Prostate gland (tissue), 2 donors: ENCODE measurements around the gene SH2D2A. TPM values are rescaled to one million over a fixed set of nuclear protein-coding genes. Genes with fewer than 3 reads are reported as not detected.

Source experiments
- DNase-seq: peaks from one replicate; pipeline ENCODE4 v3.0.0-alpha.2; 2019; ENCODE audit warnings: low spot score
- H3K27ac ChIP-seq, 2 donors: fragments of 200-600 bp; sonication (generic); 2 replicates each; pipeline ENCODE4 v1.5.1; 2017 to 2019
- H3K27me3 ChIP-seq: fragments of 200-600 bp; sonication (generic); replicated peaks from 2 replicates; pipeline ENCODE4 v1.5.1; 2019; ENCODE audit not compliant: insufficient read depth
- H3K36me3 ChIP-seq, 2 donors: fragments of 200-600 bp; sonication (generic); 1 replicate in 1 of 2; 2 replicates in 1 of 2; pipeline versions ENCODE4 v1.5.1 to v1.8.1; 2017 to 2019
- H3K4me1 ChIP-seq: fragments of 200-600 bp; sonication (generic); replicated peaks from 2 replicates; pipeline ENCODE4 v1.5.1; 2019
- H3K4me3 ChIP-seq, 2 donors: fragments of 200-600 bp; sonication (generic); 2 replicates each; pipeline ENCODE4 v1.5.1; 2017 to 2019
- H3K9me3 ChIP-seq: fragments of 200-600 bp; sonication (generic); 2 replicates; pipeline ENCODE4 v1.5.1; 2017
- POLR2A ChIP-seq: fragments of 450-650 bp; IDR thresholded peaks from one replicate; pipeline ENCODE4 v1.6.1; 2016; ENCODE audit warnings: antibody characterized with exemption, mild to moderate bottlenecking
- POLR2AphosphoS5 ChIP-seq: sonication (generic); formaldehyde crosslinking; IDR thresholded peaks from one replicate; pipeline ENCODE4 v1.6.1; 2017; ENCODE audit warnings: antibody characterized with exemption
- WGBS: methylation state at CpG from one replicate; pipeline ENCODE4 v1.1.5; 2018; 5-methylcytosine and 5-hydroxymethylcytosine counted together
- intact Hi-C: fragments of 100-400 bp; cut with DNase I; formaldehyde crosslinking; loops from one replicate; pipeline ENCODE4 v1.14.2; 2022
- total RNA-seq, 2 donors: library from RNA; depleted of rRNA; stranded (reverse); fragments of >200 nt; gene quantifications; one replicate each; pipeline ENCODE4 v1.1.0, GENCODE V29; 2016
- TF ChIP-seq, protein P1 (sequence below), 4 experiments: fragments of 200-600 bp in 2 of 4; fragments of 450-650 bp in 2 of 4; sonication (generic) in 2 of 4; IDR thresholded peaks; 1 replicate in 3 of 4; 2 replicates in 1 of 4; pipeline ENCODE4 v1.5.1; 2016 to 2019; ENCODE audit warnings: antibody characterized with exemption in 4 of 4, mild to moderate bottlenecking in 2 of 4, moderate library complexity in 2 of 4

Gene SH2D2A
- total RNA-seq, 2 donors from 2014 or later, result 0.80 TPM; not detected in 1

GRCh38 chr1:156841295-156841855 lies 24.7 kb upstream of the SH2D2A start:
- no peaks in the 10 kb centered on the region for H3K9me3 ChIP-seq
- H3K4me1 ChIP-seq, result no peaks in the 10 kb centered on the region
- peaks cover 12% of the 10 kb centered on the region for H3K27me3 ChIP-seq
- no peak overlapping the region for H3K4me3 ChIP-seq
- DNase-seq, result no peak
- intact Hi-C loops, result no loop called here
- WGBS, result 75% methylated on average over 16 of the region's 16 CpGs
- TF ChIP-seq POLR2AphosphoS5 (no peak), POLR2A (no peak)
- TF ChIP-seq, protein P1, sequence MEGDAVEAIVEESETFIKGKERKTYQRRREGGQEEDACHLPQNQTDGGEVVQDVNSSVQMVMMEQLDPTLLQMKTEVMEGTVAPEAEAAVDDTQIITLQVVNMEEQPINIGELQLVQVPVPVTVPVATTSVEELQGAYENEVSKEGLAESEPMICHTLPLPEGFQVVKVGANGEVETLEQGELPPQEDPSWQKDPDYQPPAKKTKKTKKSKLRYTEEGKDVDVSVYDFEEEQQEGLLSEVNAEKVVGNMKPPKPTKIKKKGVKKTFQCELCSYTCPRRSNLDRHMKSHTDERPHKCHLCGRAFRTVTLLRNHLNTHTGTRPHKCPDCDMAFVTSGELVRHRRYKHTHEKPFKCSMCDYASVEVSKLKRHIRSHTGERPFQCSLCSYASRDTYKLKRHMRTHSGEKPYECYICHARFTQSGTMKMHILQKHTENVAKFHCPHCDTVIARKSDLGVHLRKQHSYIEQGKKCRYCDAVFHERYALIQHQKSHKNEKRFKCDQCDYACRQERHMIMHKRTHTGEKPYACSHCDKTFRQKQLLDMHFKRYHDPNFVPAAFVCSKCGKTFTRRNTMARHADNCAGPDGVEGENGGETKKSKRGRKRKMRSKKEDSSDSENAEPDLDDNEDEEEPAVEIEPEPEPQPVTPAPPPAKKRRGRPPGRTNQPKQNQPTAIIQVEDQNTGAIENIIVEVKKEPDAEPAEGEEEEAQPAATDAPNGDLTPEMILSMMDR (IDR thresholded peaks at IDR 0.05), result no peak
- H3K36me3 ChIP-seq, result no peaks in the 10 kb centered on the region
- H3K27ac ChIP-seq, result no peak overlapping the region

- TF ChIP-seq, protein P1 (IDR thresholded peaks at IDR 0.05), result no peak
- TF ChIP-seq POLR2A, result no peak
- no peak for TF ChIP-seq POLR2AphosphoS5
- WGBS, result 70% methylated on average over 14 of the region's 14 CpGs
- Histone ChIP-seq H3K27ac (no peak overlapping the region), H3K4me1 (no peaks in the 10 kb centered on the region), H3K9me3 (no peaks in the 10 kb centered on the region), H3K4me3 (no peak overlapping the region), H3K27me3 (peaks cover 12% of the 10 kb centered on the region), H3K36me3 (no peaks in the 10 kb centered on the region)
- intact Hi-C loops, result no loop called here
- DNase-seq, result no peak
Observed at GRCh38 chr1:156840898-156841279, 24.2 kb upstream of the SH2D2A start.

DNA sequence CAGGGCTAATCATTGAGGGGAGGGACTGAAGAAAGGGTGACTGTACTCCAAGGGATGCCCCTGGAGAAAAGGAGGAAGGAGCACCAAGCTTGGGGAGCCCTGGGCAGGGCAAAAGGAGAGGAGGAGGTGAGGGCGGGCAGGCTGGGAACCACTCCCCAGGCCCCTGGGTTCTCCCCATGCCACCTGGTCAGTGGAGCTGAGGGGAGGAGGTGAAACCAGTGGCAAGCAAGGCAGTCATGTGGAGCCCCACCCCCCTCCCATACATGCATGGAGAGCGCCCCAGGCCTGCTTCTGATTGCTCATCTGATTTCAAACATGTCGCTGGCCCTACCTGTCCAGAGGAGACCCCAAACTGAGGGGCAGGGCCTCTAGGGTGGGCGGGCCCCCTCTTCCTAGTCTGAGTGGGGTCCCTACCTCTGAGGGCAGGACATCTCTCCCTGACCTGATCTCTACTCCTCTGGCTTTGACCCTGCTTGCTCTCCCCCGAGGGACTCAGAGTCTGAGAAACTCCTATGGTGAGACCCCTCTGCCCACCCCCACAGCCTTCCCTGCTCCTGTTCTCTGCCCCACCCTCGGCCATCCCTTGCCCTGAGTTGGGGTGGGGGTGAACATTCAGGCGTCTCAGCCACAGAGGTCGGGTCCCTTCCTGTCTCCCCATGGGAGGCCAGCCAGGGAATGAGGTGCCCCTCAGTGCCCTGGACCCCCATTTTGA lies 23.7 kb upstream of the SH2D2A start:
- intact Hi-C loops, result no loop called here
- DNase-seq, result no peak
- Histone ChIP-seq H3K4me1 (no peaks in the 10 kb centered on the region), H3K27ac (no peak overlapping the region), H3K4me3 (no peak overlapping the region), H3K9me3 (no peaks in the 10 kb centered on the region), H3K27me3 (peaks cover 12% of the 10 kb centered on the region), H3K36me3 (no peaks in the 10 kb centered on the region)
- TF ChIP-seq POLR2A, result no peak
- TF ChIP-seq POLR2AphosphoS5, result no peak
- TF ChIP-seq, protein P1 (IDR thresholded peaks at IDR 0.05), result no peak
- 75% methylated on average over 8 of the region's 8 CpGs for WGBS

GRCh38 chr1:156839426-156840109 lies 22.9 kb upstream of the SH2D2A start:
- Histone ChIP-seq H3K4me3 (no peak overlapping the region), H3K27me3 (peaks cover 5% of the 10 kb centered on the region), H3K27ac (no peak overlapping the region), H3K4me1 (no peaks in the 10 kb centered on the region), H3K9me3 (no peaks in the 10 kb centered on the region), H3K36me3 (no peaks in the 10 kb centered on the region)
- TF ChIP-seq POLR2AphosphoS5 (no peak), POLR2A (no peak)
- TF ChIP-seq, protein P1 (IDR thresholded peaks at IDR 0.05), result no peak
- no peak for DNase-seq
- 43% methylated on average over 9 of the region's 9 CpGs for WGBS
- intact Hi-C loops, result loop anchor here (5.0 kb wide), 1 partner anchor 48 kb away; no protein-coding TSS in a partner anchor
